WTC11 (cell line): ENCODE data around the gene ARIH2. TPM values are rescaled to one million over a fixed set of nuclear protein-coding genes. Genes with fewer than 3 reads are reported as not detected.

Source experiments
- ATF1 ChIP-seq: sonication (generic); formaldehyde crosslinking; IDR thresholded peaks from 2 replicates; pipeline ENCODE4 v1.8.1; 2023; ENCODE audit warnings: mild to moderate bottlenecking, moderate library complexity, missing genetic modification reagents
- ATF3 ChIP-seq: sonication (generic); formaldehyde crosslinking; conservative IDR thresholded peaks from 2 replicates; pipeline ENCODE4 v1.8.1; 2022; ENCODE audit warnings: mild to moderate bottlenecking, missing genetic modification reagents
- E2F4 ChIP-seq: sonication (generic); formaldehyde crosslinking; IDR thresholded peaks from 2 replicates; pipeline ENCODE4 v1.8.1; 2022; ENCODE audit warnings: low read depth, mild to moderate bottlenecking, moderate library complexity, missing genetic modification reagents, borderline replicate concordance
- E2F5 ChIP-seq: sonication (generic); formaldehyde crosslinking; IDR thresholded peaks from 2 replicates; pipeline ENCODE4 v1.8.1; 2022; ENCODE audit warnings: mild to moderate bottlenecking, moderate library complexity, missing genetic modification reagents
- FOXK1 ChIP-seq: sonication (generic); formaldehyde crosslinking; IDR thresholded peaks from 2 replicates; pipeline ENCODE4 v1.8.0; 2022; ENCODE audit warnings: mild to moderate bottlenecking, moderate library complexity, missing genetic modification reagents
- FOXP1 ChIP-seq: sonication (generic); formaldehyde crosslinking; IDR thresholded peaks from 2 replicates; pipeline ENCODE4 v1.8.0; 2022; ENCODE audit warnings: missing genetic modification reagents, mild to moderate bottlenecking, moderate library complexity, borderline replicate concordance
- FOXP4 ChIP-seq: sonication (generic); formaldehyde crosslinking; IDR thresholded peaks from 2 replicates; pipeline ENCODE4 v1.8.0; 2022; ENCODE audit warnings: mild to moderate bottlenecking, missing genetic modification reagents
- GTF2I ChIP-seq: fragments of 250-450 bp; sonication (Bioruptor Pico); conservative IDR thresholded peaks from 2 replicates; pipeline ENCODE4 v1.4.0; 2021; ENCODE audit warnings: mild to moderate bottlenecking
- MXD4 ChIP-seq: fragments of 250-450 bp; sonication (Bioruptor Pico); IDR thresholded peaks from 2 replicates; pipeline ENCODE4 v1.8.0; 2021; ENCODE audit warnings: mild to moderate bottlenecking, moderate library complexity, borderline replicate concordance
- NFYB ChIP-seq: sonication (generic); formaldehyde crosslinking; conservative IDR thresholded peaks from 2 replicates; pipeline ENCODE4 v1.8.0; 2022; ENCODE audit warnings: low read depth, missing genetic modification reagents
- OVOL2 ChIP-seq: fragments of 250-450 bp; sonication (Bioruptor Pico); IDR thresholded peaks from 2 replicates; pipeline ENCODE4 v1.9.0; 2021; ENCODE audit warnings: mild to moderate bottlenecking, borderline replicate concordance
- PREB ChIP-seq: sonication (generic); formaldehyde crosslinking; IDR thresholded peaks from 2 replicates; pipeline ENCODE4 v1.8.1; 2022; ENCODE audit warnings: mild to moderate bottlenecking, missing genetic modification reagents, moderate library complexity, borderline replicate concordance
- RORB ChIP-seq: fragments of 250-450 bp; sonication (Bioruptor Pico); IDR thresholded peaks from 2 replicates; pipeline ENCODE4 v1.9.0; 2021; ENCODE audit warnings: mild to moderate bottlenecking
- TP53 ChIP-seq: sonication (generic); formaldehyde crosslinking; IDR thresholded peaks from 2 replicates; pipeline ENCODE4 v1.8.1; 2023; ENCODE audit warnings: mild to moderate bottlenecking, missing genetic modification reagents
- ZBTB21 ChIP-seq: sonication (generic); formaldehyde crosslinking; IDR thresholded peaks from 2 replicates; pipeline ENCODE4 v1.8.1; 2023; ENCODE audit warnings: mild to moderate bottlenecking, missing genetic modification reagents, borderline replicate concordance
- ZBTB43 ChIP-seq: sonication (generic); formaldehyde crosslinking; IDR thresholded peaks from 2 replicates; pipeline ENCODE4 v1.8.1; 2023; ENCODE audit warnings: mild to moderate bottlenecking, missing genetic modification reagents
- ZNF317 ChIP-seq: sonication (generic); formaldehyde crosslinking; IDR thresholded peaks from 2 replicates; pipeline ENCODE4 v1.8.1; 2023; ENCODE audit warnings: low read depth, mild to moderate bottlenecking, moderate library complexity, missing genetic modification reagents, borderline replicate concordance
- ZNF425 ChIP-seq: fragments of 250-450 bp; sonication (Bioruptor Pico); conservative IDR thresholded peaks from 2 replicates; pipeline ENCODE4 v1.9.0; 2021; ENCODE audit warnings: mild to moderate bottlenecking
- ZNF532 ChIP-seq: fragments of 250-450 bp; sonication (Bioruptor Pico); IDR thresholded peaks from 2 replicates; pipeline ENCODE4 v1.9.0; 2021; ENCODE audit warnings: mild to moderate bottlenecking, borderline replicate concordance
- ZSCAN18 ChIP-seq: fragments of 250-450 bp; sonication (Bioruptor Pico); IDR thresholded peaks from 2 replicates; pipeline ENCODE4 v2.1.2; 2022; ENCODE audit warnings: mild to moderate bottlenecking, moderate library complexity
- total RNA-seq: library from RNA; stranded (reverse); gene quantifications from 3 replicates; pipeline ENCODE4 v1.2.3, GENCODE V29; 2021

ARIH2 gene
- total RNA-seq, 1 experiment from 2014 or later = 134 TPM

GRCh38 chr3:49021213-49021812 is 102.7 kb downstream of the ARIH2 start (continued):
- TF ChIP-seq ZNF532 (CRISPR knock-in tag) (no peak), ZBTB21 (no peak), ZNF425 (no peak), FOXK1 (peak; percentile 7; the same call in 1 of the 2 replicates), E2F4 (CRISPR knock-in tag) (no peak), MXD4 (CRISPR knock-in tag) (no peak), ZSCAN18 (CRISPR knock-in tag) (no peak), ZBTB43 (CRISPR knock-in tag) (no peak), RORB (CRISPR knock-in tag) (no peak), ATF3 (CRISPR knock-in tag) (no peak), OVOL2 (no peak), TP53 (CRISPR knock-in tag) (no peak), E2F5 (CRISPR knock-in tag) (no peak; the same call in 1 of the 2 replicates), FOXP1 (CRISPR knock-in tag) (no peak), NFYB (no peak; the same call in 1 of the 2 replicates), ATF1 (CRISPR knock-in tag) (no peak), FOXP4 (peak; percentile 60; the same call in 1 of the 2 replicates), PREB (CRISPR knock-in tag) (no peak), GTF2I (CRISPR knock-in tag) (no peak), ZNF317 (no peak)
